ENCODE measurements around the gene FOXL2NB.
A peak's percentile ranks its signal among the peaks of the same experiment; 100 is the strongest.
"Not testable (repeated sequence)": the region's sequence is repeated elsewhere in the genome, so short reads cannot be mapped to it uniquely, and the experiment has no call there.

The FOXL2NB gene

DNA sequence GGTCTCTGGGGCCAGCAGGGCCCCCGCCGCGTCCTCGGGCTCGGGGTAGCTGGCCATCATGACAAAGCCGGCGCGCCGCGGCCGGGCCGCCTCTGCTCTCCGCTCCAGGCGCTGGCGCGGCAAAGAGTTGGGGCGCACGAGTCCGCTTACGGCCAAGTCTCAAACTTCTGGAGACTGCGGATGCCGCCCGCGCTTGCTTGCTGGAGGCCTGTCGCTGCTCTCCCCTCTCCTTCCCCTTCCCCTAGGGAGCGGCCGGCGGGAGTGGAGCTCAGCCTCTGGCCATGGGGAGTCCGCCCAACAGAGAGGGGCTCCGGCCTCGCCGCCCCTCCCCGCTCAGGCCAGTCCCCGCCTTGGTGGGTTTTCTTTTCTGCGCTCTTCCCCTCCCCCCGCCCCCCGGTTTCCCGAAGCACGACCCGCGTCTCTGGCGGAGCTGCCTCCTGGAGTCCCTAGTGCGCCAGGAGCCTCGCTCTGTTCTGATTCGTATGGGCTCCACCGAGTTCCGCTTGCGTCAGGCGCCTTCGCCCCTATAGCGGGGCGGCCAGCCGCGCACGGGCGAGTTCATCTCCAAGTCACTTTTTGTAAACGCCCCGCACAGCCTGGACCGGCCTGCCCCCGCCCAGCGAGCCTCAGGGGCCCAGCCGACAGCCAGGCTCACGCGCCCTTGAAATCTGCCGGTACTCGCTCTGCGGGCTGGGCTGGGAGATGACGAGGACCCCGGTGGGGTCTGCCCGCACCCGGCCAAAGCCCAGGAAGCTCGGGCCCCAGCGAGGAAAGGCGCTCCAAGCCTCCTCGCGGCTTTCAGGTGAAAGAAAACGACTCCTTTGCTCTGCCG lies at the start of gene FOXL2NB, which contains the start of gene FOXL2:
Gene FOXL2NB, plus strand, starts transcription at position 555 of the 832 bp plus-strand sequence. Its CDS starts 148 bp downstream, at position 703.
Gene FOXL2, minus strand, starts transcription at position 475 of the 832 bp plus-strand sequence. Its CDS starts 415 bp downstream, at position 60.
- DNase-seq, result no peak

DNA sequence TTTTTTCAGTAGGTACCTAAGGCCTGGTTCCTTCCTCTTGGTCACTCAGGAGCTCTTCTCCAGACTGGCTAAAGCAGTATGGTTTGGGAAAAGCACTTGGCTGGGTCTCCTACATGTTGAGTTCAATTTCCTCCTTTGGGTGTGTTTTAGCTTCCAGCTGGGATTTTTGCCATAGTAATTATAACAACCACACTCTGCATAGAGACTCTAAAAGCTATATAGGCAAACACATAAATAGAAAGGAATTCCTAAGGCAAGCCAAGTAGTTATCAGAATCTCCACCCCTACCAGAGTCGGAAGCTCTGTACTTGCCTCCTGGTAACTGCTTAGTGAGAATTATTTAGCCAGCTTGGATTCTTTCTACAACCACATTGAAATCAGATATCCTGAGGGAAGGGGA lies 48.7 kb upstream of the FOXL2NB start:
- DNase-seq, result no peak

DNA sequence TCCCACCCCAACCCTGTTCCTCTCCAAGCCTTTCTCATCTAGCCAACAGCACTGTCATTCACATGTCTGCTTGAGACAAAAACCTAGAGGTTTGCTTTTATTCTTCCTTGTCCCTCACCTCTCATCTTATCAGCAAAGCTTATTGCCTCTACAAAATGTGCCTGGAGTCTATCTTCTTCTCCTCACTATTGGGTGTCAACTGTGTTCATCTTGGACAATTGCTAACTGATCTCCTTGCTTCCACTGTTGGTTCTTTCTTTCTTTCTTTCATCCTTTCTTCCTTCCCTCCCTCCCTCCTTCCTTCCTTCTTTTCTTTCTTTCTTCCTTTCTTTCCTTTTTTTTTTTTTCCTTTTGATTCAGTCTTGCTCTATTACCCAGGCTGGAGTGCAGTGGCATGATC lies 48.3 kb upstream of the FOXL2NB start:
- no peak for DNase-seq

DNA sequence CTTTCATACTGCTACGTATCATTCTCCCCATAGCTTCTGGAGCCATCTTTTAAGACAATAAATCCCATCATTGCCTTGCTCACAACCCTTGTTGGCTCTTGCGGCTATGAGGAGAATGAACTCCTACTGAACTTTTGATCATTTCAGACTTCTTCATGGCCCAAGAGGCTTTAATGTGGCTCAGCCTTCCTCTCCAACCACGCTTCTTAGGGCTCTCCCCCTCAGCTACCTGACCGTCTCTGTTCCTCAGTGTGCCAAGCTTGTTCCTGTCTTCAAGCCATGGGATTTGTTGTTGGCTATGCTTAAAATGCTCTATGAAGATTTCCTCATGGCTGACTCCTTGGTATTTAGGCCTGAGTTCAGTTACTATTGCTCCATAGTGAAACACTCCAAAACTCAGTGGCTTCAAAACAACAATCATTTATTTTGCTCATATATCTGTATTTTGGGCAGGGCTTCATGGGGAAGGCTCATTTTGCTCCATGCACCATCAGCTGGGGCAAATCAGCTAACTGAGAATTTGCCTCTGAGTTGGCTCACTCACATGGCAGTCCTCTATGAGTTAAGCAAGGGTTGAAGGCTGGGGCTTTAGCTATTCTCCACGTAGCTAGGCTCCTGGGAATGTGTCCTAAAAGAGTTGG lies 47.5 kb upstream of the FOXL2NB start:
- DNase-seq, result no peak

DNA sequence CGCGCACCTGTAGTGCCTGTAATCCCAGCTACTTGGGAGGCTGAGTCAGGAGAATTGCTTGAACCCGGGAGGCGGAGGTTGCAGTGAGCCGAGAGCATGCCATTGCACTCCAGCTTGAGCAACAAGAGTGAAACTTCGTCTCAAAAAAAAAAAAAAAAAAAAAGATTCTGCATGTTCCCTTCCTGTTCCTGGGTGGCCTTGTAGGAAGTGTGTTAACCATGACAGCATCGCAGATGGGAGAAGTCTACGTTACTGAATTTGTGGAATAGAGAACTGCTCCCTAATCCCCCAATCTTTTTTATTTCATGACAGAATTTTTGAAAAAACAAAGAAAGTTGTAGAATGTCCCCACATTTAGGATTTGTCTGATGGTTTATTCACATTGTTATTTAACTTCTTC lies 45.5 kb upstream of the FOXL2NB start:
- DNase-seq, result no peak

DNA sequence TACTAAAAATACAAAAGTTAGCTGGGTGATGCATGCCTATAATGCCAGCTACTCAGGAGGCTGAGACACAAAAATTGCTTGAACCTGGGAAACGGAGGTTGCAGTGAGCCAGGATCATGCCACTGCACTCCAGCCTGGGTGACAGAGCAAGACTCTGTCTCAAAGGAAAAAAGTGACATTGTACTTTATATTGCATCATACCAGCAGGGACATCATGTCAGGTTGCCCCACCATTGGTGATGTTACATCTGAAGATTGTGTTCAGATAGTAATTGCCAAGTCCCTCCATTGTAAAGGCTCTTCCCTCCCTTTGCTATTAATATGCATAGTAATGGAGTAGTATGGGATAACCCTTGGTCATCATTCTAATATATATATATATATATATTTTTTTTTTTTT lies 44.8 kb upstream of the FOXL2NB start:
- DNase-seq, result no peak

DNA sequence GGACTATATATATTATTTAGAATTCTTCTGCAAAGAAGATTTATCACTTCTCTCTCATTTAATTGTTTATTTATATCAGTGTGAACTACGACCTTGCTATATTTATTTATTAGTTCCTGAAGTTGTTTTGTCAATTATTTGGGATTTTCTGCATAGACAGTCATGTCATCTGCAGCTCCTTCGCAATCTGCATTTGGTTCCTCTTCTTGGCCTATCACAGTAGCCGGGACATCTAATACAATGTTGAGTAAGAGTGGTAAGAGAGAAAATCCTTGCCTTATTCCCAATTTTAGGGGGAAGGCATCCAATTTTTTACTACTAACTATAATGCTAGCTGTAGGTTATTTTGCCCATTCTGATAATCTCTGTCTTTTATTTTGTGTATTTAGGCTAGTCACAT lies 39.5 kb upstream of the FOXL2NB start:
- no peak for DNase-seq

DNA sequence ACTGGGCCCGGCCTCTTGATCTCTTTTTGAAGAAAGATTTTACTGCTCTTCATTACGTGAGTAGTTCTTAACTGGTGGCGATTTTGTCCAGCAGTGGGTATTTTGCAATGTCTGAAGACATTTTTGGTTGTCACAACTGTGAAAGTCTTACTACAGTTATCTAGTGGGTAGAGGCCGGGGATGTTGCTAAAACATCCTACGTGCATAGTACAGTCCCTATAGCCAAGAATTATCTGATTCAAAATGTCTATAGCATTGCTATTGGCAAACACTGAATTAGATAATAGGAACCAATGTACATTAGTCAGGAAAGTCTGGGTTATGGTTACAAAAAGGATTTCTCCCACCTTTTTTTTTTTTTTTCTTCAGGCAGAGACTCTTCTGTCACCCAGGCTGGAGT lies 38.2 kb upstream of the FOXL2NB start:
- no peak for DNase-seq

DNA sequence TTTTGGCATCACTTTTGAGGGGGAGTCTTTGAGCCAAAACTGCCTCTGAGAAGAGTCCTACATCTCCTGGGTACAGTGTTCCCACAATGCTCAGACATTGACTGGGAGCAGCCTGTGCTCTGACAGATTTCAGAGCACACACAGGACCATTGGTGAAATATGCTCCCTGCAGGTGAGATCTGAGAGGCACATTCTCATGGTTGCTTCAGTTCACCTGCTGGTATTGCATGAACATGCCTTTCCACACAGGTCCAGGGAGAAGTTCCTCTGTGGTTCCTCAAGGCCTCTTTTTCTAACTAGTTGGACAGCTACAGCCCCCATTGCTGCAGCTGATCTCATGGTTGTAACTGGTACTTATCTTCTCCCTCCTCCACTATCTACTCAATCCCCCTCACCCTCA lies 37.1 kb upstream of the FOXL2NB start:
- no peak for DNase-seq

DNA sequence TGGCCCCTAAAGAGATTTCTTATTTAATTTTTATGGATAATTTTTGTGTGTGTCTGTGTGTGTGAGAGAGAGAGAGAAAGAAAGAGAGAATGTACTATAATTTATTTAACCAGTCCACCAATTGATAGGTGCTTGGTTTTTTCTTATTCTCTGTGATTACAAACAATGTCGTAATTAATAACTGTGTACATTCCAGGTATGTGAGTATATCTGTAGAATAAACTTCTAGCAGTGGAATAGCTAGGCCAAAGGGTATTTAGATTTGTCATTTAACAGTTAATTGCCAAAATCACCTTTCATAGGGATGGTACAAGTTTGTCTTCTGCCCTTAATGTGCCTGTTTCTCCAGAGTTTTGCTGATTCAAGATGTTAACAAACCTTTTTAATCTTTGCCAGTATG lies 35.4 kb upstream of the FOXL2NB start:
- DNase-seq, result no peak

DNA sequence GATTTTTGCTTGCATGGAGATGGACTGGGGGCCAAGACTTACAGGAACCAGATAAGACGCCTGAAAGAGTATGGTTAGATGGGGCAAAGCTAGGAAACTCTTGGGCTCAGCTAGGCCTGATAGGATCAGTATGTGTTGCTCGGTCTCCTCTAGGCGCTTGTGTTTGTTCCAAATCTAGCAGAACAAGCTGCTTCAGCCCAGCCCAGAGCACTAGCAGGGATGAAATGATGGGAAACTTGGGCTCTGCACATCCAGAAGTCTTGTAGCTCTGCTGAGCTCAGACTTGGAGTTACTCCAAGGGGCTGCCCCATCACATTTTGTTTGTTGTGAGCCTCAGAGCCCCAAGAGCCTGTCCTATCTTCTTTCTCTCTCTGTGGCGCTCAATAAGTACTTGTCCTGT lies 34.8 kb upstream of the FOXL2NB start:
- no peak for DNase-seq

DNA sequence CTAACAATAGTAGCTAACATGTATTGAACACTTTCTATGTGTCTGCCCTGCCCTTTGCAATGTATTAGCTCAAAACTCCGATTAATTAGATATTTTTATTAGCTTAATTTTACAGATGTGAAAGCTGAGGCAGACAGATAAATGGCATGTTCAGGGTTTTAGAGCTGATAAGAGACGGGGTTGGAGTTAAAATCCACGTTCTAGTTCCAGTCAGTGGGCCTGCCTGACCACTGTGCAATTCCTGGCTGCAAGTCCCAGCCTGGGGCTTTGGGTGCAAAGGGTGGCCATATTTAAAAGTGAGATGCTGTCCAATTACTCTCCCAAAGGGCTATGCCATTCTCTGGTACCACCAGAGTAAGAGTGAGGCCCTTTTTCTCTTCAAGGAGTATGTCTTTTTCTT lies 33.3 kb upstream of the FOXL2NB start:
- DNase-seq, result no peak

DNA sequence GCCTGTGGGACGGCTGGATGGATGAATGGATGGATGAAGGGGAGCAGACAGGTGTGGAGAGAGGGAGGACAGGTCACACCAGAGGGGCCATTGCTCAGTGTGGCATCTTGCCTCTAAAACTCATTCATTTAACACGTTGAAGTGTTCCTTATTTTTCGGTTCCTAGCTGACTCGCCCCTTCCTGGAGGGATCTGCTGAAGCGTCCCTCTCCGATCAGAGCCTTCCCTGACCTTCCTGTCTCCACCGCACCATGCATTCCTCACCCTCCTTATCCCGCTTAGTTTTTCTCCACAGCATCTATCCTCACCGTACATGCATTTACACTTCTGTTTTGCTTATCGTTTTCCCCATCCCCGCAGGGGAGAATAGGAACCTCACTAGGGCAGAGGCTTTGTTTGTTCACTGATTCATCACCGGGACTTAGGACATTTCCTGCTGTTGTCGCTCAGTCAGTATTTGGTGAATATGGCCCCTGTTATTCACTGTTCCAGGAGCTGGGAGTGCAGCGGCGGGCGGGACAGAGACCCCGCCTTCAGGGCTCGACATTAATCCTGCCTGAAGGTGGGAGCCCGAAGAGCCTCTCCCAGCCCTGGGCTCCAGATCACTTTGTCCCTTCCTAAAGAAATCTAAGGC lies 32.0 kb upstream of the FOXL2NB start:
- DNase-seq, result no peak

DNA sequence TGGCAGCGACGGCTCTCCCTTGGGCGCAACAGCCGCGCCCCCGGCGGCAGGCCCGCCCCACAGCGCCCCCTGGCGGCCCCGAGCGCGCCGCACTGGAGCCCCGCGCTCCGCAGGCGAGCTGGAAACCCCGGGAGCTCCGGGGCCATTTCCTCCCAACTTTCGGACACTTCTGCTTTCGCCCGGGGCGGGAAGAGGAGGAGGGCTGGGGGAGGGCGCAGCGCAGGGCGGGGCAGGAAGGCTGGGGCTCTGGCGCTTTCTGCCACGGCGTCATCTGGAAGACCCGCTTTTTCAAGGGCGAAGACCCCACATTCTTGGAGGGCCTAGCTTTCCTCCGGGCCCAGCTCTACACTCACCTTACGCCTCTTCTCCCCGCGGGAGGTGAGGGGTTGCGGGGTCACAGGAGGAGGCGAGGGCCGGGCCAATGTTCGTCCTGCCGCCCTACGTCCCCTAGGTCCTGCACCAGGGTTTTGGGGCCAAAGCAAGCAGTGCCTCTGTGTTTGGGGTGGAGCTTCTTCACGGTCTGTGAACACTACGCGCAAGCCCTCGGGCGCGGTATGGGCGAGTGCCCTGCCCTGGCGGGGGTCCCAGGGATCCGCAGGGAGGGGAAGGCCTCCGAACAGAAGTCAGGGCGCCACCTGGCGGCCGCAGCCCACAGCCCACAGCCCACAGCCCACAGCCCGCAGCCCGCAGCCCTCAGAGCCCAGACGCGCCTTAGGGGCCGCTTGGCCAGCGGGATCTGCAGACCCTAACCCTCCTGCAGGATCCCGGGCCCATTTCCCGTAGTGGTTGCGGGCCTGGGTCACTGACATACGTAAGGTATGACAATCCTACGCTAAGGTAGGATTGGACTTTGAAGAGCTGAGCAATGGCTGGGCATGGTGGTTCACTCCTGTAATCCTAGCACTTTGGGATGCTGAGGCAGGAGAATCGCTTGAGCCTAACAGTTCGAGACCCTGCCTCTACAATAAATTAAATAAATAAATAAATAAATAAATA lies 31.2 kb upstream of the FOXL2NB start:
- peak; percentile 87 for DNase-seq

DNA sequence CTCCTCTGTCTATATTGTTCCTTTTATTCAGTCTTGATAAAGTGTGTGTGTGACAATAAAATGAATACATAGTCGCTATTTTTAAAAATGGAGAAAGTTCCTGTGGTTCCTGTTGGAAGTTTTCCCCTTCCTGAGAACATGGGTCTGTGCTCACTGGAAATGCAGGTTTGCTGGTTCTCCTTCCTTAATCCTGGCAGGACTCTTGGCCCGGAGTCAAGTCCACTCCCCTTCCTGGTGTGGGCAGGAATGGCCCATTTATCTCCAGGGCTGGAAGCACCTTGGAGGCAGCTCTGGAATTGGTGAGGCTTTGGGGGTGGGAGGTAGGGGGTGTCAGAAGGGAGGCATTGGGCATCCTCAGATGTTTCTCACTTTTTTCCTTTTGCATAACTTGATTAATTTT lies 30.2 kb upstream of the FOXL2NB start:
- DNase-seq, result no peak

DNA sequence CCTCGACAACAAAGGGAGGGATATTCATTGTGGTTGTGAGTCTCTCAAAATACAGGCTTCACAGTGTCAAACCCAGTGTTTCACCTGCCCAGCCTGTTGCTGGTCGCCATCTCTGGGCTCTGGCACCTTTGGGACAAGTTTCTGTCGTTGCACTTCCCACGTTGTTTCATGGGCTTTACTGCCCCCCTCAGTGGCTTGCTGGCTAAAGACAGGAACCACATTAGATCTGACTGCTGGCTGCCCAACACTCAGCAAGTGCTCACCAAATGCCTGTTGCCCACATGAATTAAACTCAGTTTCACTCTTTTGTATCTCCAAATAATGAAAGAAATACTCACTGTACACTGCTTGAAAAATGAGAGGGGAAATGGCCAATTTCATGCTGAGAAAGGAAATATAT lies 27.7 kb upstream of the FOXL2NB start:
- no peak for DNase-seq

DNA sequence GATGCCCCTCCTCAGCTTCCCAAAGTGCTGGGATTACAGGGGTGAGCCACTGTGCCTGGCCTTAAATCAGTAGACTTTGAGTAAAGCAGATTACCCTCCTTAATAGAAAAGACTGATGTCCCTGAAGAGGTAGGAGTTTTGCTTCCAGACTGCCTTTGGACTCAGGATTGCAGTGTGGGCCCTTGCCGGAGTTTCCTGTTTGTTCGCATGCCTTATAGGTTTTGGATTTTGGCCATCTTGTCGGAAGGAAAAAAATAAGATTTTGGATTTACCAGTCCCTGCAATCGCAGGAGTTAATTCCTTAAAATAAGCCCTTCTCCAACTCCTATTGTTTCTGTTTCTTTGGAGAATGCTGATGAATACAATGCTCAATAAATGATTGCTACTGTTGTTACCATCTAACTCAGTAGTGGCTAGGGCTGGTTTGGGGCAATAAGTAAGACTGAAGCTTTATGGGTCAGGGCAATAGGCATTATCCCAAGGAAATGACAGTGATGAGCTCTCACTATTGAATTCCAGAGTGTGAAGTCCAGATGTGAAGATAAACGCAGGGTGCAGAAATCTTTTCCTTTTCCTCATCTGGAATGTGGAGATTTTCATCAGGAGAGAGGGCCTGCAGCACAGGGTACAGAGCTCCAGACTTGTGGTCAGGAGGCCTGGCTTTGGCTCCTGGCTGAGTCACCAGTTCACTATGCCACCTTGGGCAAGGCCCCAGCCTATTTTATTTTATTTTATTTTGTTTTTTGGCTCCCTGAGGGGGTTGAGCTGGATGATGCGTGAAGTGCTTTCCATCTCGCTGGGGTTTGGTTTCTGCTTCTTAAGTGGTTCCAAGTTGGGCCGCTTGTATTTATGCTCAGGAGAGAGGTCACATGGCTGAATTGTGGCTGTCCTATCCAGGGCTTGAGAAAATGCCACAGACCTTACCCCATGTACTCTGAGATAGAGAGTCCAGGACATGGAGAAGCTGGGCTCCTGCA lies 25.4 kb upstream of the FOXL2NB start:
- no peak for DNase-seq

DNA sequence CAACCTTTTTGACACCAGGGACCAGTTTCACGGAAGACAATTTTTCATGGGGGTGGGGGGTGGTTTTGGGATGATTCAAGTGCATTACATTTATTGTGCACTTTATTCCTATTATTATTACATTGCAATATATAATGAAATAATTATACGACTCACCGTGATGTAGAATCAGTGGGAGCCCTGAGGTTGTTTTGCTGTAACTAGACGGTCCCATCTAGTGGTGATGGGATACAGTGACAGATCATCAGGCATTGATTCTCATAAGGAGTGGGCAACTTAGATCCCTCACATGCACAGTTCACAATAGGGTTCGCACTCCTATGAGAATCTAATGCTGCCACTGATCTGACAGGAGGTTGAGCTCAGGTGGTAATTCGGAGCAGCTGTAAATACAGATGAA lies 24.6 kb upstream of the FOXL2NB start:
- not testable (repeated sequence) for DNase-seq

DNA sequence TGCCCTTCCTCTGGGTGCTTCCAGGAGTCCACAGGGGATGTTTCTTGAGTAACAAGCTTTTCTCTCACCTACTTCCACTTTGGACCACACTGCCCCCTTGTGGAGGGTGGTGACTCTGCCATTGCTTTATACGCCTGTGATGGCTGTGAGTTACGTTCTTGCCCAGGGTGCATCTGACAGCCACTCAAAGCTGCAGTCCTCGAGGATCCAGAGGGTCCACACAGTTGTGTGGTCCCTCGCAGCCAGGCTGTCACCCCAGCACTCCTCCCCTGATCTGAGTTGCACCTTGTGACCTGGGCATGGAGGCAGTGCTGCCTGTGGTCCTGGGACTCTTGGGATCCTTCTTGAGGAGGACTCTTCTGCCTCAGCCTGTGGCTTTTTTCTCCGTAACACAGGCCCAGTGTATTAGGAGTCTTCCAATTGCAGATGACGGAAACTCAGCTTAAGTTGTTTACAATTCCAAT lies 23.5 kb upstream of the FOXL2NB start:
- DNase-seq, result peak; percentile 85

DNA sequence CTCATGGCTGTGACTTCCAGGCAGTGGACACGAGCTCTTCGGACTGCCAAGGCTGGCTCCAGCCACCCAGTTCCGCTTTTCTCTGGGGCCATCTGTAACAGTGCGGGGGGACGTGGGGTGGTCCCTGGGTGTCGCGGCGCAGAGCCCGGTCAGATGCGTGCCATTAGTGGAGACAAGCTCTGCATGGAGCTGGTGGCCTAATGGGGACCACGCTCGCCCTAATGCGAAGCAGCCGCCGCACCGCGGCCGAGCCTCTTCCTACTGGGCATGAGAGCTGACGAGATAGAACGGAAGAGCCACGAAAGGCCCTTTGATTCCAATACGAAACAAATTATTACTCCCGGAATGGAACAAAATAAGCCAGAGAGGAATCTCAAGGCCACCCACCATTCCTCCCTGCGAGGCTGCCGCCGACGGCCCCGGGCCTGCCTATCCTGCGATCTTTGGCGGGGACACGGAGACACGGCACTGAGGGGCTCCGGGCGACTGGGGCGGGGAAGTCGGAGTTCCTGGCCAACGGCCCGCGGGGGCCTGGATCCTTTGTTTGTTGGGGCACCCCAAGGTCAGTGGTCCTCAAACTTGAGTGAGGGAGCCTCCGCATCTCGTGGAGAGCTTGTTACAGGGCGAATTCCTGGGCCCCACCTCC lies 18.2 kb upstream of the FOXL2NB start:
- DNase-seq, result no peak
